ENCODE results near the gene CDK2. TPM values are rescaled to one million over a fixed set of nuclear protein-coding genes. Genes with fewer than 3 reads are reported as not detected.
A peak's percentile ranks its signal among the peaks of the same experiment; 100 is the strongest.

The CDK2 gene
- total and polyA plus RNA-seq, 2 of the 4 experiments (the other 2 are of a cell fraction): 42.5 to 61.7 TPM

DNA sequence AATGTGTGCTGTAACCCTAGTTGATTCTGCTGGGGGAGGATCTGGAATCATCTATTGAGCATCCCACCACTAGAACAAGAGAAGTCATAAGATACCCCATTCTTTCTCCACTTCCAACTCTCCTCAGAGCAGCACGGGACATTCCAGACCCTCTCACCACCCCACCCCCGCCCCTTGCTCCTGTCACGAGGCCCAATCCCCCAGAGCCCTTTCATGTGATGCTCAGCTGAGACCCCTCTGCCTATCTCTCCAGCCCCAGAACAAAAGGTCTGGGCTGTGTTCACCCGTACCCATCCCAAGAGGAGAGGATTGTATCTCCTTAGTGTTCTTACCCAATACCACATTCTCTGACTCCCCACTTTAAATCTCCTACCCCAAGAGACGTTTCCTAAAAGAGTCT lies 1.4 kb upstream of the CDK2 start:
- no peak overlapping the region for H3K4me3 ChIP-seq (ENCODE audit: insufficient read depth, low read depth, low read length)
- peaks cover 10 to 39% of the 10 kb centered on the region in 2 experiments; a peak in 3 of 4 replicates for H3K79me1 ChIP-seq (ENCODE audit: low read depth in 1 of 2, low read length in 2 of 2)
- H3K4ac ChIP-seq (ENCODE audit: low read depth, low read length): no peak overlapping the region
- dilution Hi-C loops (cut with HindIII; ENCODE audit: low sequenced_read_pairs, unreplicated experiment) (no loop called here), in situ Hi-C loops (cut with MboI; ENCODE audit: low sequenced_read_pairs) (no loop called here), intact Hi-C loops (cut with micrococcal nuclease) (no loop called here)
- no peak overlapping the region for H3K18ac ChIP-seq (ENCODE audit: low read depth, low read length)
- H2BK15ac ChIP-seq (ENCODE audit: low read depth, low read length): no peak overlapping the region
- 0 out of 2 replicates have a peak, but pooled peaks cover 6% of the 10 kb centered on the region for H3K9me1 ChIP-seq (ENCODE audit: insufficient read depth, low read length)
- H2BK20ac ChIP-seq (ENCODE audit: low read depth, low read length): no peak overlapping the region
- peaks cover 7% of the 10 kb centered on the region for H3K4me1 ChIP-seq (ENCODE audit: control insufficient read depth, insufficient read depth, low read length)
- H3K23ac ChIP-seq (ENCODE audit: low read depth, low read length): no peak overlapping the region
- H2AK5ac ChIP-seq (ENCODE audit: low read depth, low read length): no peak overlapping the region
- no peak overlapping the region for H2BK5ac ChIP-seq (ENCODE audit: low read depth, low read length, poor library complexity, severe bottlenecking)
- no peaks in the 10 kb centered on the region for H3K27me3 ChIP-seq (ENCODE audit: control insufficient read depth, insufficient read depth, low read length)
- H3K36me3 ChIP-seq (ENCODE audit: control insufficient read depth, insufficient read depth, low read length): no peaks in the 10 kb centered on the region; the same call in 1 of the 2 replicates
- H2AFZ ChIP-seq (replicated peaks; ENCODE audit: low read length, poor library complexity): peak overlapping the region; percentile 95
- no peak for ATAC-seq (ENCODE audit: low read depth)
- ChIA-PET CTCF (no interaction called here), POLR2A (ENCODE audit: unreplicated experiment) (no interaction called here)
- TF ChIP-seq MAZ (IDR thresholded peaks at IDR 0.05; ENCODE audit: borderline replicate concordance, low read depth, low read length) (no peak), FOS (IDR thresholded peaks at IDR 0.05; ENCODE audit: low read depth, low read length) (no peak), NFE2L2 (IDR thresholded peaks at IDR 0.05; ENCODE audit: low read depth, low read length) (no peak), RAD21 (IDR thresholded peaks at IDR 0.05; ENCODE audit: low read length) (no peak), SMC3 (IDR thresholded peaks at IDR 0.05; ENCODE audit: low read depth, low read length) (no peak), BHLHE40 (IDR thresholded peaks at IDR 0.05; ENCODE audit: low read depth, low read length) (no peak), MAFK (IDR thresholded peaks at IDR 0.05; ENCODE audit: low read depth, low read length) (no peak), CHD1 (IDR thresholded peaks at IDR 0.05; ENCODE audit: low read depth, low read length) (no peak), POLR2A (IDR thresholded peaks at IDR 0.05; ENCODE audit: low read depth, low read length) (no peak)
- no CpG with 5 or more reads among the region's 5 CpGs for WGBS, 2 experiments (ENCODE audit: extremely low coverage in 2 of 2, insufficient read length in 1 of 2)
- H2AK9ac ChIP-seq (replicated peaks; ENCODE audit: low read depth, low read length, poor library complexity): no peak overlapping the region
- no peak overlapping the region for H4K91ac ChIP-seq (ENCODE audit: insufficient read depth, low read depth, low read length)
- H4K8ac ChIP-seq (ENCODE audit: low read depth in 2 of 2, low read length in 2 of 2): no peak overlapping the region; a peak in 1 of 4 replicates
- DNase-seq: no peak
- no peak overlapping the region for H3K14ac ChIP-seq (replicated peaks; ENCODE audit: low read depth, low read length)
- H3K9ac ChIP-seq (ENCODE audit: low read depth, low read length): no peak overlapping the region
- H3K56ac ChIP-seq (ENCODE audit: extremely low read depth, insufficient read depth, low read length): no peak overlapping the region
- no peak overlapping the region for H3K4me2 ChIP-seq (ENCODE audit: low read depth, low read length)
- H4K5ac ChIP-seq (ENCODE audit: low read depth, low read length): no peak overlapping the region
- no TSS peak for BruUV-seq (replicated peaks)
- H3K27ac ChIP-seq (ENCODE audit: insufficient read depth, low read length): no peak overlapping the region
- no peak overlapping the region for H2BK120ac ChIP-seq (ENCODE audit: low read depth, low read length)
- H4K20me1 ChIP-seq (ENCODE audit: insufficient read depth, low read length): no peaks in the 10 kb centered on the region
- no peaks in the 10 kb centered on the region for H3K9me3 ChIP-seq (ENCODE audit: control insufficient read depth, insufficient read depth, low read length)
